Loucy (cell line): ENCODE data around the gene NUDT3.
"Not testable (repeated sequence)": the region's sequence is repeated elsewhere in the genome, so short reads cannot be mapped to it uniquely, and the experiment has no call there.

Experiments used
- CTCF ChIP-seq: fragments of 200-600 bp; sonication (generic); conservative IDR thresholded peaks from 2 replicates; pipeline ENCODE4 v1.5.1; 2014; ENCODE audit warnings: mild to moderate bottlenecking, antibody characterized with exemption, low read length
- EZH2phosphoT487 ChIP-seq: fragments of 200-600 bp; IDR thresholded peaks from 2 replicates; pipeline ENCODE4 v1.6.1; 2018; ENCODE audit warnings: antibody characterized with exemption, mild to moderate bottlenecking, moderate library complexity, borderline replicate concordance

- TF ChIP-seq CTCF, EZH2phosphoT487: not testable (repeated sequence)
These were observed 62.7 kb downstream of the NUDT3 start for GRCh38 chr6:34329814-34330213.
